Stimulated activated CD8-positive, alpha-beta memory T cell treated with anti-CD3 and anti-CD28 coated beads, Interleukin-7, amount 100 ng/mL, for 24 hours (primary cell): Measurements from ENCODE around the gene SRSF9.
A peak's percentile ranks its signal among the peaks of the same experiment; 100 is the strongest.
"Not testable (repeated sequence)": the region's sequence is repeated elsewhere in the genome, so short reads cannot be mapped to it uniquely, and the experiment has no call there.

ENCODE experiments used
- DNase-seq: peaks from one replicate; pipeline ENCODE4 v3.0.0-alpha.2; 2020; ENCODE audit warnings: low read depth

SRSF9 gene

DNA sequence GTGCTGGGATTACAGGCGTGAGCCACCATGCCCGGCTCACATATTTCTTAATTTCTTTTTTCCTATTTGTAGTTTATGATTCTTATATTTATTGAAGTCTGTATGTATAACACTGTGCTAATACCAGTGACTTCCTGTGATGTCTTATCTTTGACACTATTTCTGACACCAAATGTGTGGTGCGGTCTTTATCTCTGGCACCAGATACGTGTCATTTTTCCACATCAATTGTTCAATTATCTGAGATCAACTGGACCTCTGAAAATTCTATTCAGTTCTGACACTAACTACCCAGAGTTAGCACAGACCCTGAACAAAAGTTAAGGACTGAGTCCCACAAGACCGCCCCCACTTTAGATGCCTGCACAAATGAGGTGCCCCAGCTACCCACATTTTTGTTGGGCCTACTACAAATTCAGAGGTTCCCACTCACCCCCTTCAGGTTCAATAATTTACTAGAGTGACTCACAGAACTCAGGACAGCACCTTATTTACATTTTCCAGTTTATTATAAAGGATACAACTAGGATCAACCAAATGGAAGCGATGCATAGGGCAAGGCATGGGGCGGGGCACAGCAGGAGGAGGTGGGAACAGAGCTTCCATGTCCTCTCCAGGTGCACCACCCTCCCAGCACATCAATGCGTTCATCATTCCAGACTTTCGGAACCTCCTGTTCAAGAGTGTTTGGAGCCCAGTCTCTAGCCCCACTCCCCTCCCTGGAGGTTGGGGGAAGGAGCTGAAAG lies 11.6 kb upstream of the SRSF9 start:
- no peak for DNase-seq

DNA sequence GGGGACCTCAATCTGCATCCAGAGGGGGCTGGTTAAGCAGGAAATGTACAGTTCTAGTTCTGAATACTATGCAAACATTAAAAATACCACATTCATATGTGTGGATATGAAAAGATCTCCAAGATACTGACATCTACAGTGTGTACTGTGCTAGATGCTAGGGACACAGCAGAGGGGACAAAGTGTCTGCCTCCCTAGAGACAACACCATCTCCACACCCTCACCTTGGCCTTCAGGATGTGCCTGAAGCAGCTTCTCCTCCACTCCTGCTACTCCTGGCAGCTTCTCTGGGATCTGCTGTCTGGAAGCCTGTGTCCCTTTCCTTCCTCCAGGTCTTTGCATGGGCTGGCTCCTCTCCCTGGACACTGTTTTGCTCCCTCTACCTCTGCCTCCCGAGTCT lies 10.7 kb upstream of the SRSF9 start:
- DNase-seq: no peak

DNA sequence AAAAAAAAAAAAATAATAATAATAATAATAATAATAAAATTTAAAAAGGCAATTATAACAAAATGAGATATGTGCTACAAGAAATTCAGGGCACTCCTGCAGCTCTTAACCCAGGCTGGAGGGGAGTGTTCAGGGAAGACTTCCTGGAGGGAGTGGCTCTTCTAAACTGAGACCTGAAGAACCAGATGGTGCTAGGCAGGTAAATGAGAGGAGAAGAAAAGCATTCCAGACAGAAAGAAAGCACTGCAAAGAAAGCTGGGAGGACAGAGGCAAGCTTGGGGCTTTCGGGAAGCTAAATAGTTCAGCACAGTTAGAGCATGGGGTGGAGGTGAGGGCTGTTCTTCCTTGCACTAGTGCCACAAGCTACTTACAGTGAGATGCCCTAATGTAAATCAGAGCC lies 9.9 kb upstream of the SRSF9 start:
- DNase-seq: no peak

DNA sequence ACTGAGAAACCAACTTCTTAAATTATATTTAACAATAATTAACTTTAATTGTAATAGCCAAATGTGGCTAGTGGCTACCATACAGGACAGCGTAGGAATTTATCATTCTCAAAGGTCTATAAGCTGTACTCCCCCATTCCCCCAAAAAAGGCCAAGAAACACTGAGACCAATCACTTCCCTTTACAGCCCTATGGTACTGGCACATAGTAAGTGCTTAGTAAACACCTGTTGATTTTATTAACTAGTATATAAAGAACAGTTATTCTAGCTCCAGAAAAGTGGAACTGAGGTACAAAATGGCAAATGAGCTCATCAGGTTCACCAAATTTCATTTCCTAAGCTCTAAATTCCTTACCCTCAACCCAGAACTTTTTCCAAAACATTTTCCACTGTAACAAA lies 6.1 kb upstream of the SRSF9 start:
- DNase-seq: no peak

DNA sequence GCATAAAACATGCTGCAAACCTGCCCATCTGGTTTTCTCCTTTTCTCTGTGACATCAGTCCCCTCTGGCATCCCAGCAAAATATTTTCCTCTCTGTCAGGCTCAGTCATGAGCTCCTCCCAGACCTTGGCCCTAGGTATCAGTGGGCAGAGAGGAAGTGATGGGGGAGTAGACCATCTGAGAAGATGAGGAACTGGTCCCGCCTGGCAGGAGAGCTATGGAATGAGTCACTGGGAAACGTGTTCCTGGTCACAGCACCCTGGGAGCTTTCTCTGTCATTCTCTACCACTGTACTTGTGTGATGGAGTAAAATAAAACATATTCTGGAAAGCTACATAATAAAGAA lies 5.0 kb upstream of the SRSF9 start:
- DNase-seq: no peak

DNA sequence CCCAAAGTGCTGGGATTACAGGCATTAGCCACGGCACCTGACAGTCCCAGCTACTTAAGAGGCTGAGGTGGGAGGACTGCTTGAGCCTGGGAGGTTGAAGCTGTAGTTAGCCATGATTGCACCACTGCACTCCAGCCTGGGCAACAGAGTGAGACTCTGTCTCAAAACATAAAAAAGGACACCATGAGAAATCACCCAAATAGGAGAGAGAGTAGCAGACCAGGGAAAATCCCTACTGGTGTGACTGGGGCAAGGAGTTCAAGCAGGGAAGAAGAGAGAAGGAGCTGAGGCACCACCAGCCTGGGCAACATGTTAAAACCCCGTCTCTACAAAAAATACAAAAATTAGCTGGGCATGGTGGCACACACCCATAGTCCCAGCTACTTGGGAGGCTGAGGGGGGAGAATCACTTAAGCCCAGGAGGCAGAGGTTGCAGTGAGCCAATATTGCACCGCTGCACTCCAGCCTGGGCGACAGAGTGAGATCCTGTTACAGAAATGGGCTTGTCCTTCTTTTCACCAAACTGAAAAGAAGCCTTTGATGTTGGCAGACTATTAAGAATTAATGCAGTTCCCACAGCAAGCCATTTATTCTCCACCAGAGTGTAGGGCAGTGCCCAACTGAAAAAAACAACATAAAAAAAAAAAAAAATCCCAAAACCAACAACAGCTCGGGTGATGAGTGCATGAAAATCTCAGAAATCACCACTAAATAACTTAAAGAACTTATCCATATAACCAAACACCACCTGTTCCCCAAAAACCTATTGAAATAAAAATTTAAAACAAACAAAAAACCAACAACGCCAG lies 4.5 kb upstream of the SRSF9 start:
- no peak for DNase-seq

DNA sequence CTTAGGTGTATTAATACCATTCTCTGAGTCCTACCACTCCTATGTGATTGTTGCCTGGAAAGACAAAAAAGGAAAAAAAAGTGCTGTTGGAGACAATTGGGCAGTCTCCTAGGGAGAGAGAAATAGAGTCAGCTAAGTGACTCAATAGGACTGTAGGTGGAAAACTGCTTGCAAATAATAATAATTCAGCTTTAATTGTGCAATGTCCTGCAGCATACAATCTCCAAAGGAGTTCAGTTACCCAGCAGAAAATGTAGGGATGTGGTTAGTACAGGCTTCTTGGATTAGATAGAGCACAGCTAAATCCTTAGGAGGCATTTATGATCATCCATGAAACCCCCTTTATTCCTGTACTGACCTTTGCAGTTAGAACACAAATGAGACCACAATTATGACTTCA lies 3.0 kb upstream of the SRSF9 start:
- no peak for DNase-seq

DNA sequence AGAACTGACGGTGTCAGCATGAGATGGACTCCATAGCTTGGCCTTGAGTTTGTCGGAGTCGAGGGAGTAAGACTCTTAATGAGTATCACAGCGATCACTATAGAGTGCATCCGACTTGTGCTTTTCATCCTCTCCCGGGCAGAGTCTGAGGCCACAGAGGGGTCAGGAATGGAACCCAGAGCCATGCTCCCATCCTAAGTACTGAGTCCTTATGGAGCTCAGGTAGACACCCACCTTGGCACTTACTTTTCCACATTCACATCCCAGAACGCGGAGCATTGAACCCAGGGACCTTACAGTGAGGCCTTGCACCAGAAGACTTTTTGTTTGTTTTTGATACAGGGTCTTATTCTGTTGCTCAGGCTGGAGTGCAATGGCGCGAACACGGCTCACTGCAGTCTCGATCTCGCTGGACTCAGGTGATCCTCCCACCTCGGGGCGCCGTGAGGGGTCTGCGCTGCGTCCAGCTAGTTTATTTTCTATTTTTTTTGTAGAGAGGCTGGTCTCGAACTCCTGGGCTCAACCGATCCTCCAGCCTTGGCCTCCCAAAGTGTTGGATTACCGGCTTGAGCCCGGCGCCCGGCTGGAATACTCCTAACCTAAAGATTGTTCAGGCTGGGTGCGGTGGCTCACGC lies 719 bp upstream of the SRSF9 start:
- DNase-seq: no peak

DNA sequence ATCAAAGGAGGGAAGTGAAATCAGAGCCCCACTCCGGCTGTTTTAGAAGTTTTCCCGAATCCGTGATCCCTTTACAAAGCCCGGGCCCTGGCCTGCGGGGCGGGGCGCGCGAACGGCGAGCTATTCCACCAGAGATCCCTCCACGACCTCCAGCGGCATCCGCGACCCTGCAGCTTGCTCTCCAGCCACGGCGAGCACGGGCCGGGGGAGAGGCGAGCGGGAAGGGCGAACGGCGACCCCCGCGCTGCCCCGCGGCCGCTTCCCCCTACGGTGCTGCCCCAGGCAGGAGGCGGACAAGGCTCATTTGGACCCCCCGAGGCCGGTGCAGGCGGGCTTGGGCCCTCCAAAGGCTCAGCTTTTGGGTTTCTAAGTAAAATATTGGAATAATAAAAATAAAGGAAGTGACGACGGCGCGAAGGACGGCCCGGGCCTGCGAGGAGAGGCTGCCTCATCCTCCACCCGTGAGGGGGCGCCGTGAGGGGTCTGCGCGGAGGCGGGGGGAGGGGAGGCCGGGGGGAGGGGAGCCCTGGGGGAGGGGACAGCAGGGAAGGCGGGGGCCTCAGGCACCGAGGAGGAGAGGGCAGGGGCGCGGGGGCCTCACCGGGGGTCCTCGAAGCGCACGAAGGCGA lies 613 bp downstream of the SRSF9 start:
- DNase-seq: peak; percentile 26

DNA sequence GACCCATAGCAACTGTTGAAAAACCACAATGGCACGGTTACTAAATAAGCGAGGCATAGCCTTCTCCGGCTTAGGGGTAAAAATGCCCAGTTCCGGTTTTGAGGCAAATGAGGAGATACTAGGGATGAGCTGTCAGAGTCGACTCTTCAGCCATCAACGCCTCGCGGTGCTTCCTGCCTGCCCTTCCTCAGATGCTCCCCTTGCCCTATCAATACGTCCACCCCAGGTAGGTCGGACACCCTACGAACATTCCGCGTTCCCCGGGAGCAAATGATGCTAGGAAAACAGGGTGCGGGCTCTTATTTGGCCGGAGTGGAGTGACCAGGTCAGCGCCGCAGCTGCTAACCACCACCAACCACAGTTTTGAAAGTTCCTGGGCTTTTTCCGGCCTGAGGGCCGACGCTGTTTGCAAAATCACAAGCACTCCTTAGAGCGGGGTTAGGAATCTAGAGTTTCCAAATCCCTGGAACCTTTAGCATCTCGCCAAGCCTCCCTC lies 1.2 kb downstream of the SRSF9 start:
- no peak for DNase-seq

DNA sequence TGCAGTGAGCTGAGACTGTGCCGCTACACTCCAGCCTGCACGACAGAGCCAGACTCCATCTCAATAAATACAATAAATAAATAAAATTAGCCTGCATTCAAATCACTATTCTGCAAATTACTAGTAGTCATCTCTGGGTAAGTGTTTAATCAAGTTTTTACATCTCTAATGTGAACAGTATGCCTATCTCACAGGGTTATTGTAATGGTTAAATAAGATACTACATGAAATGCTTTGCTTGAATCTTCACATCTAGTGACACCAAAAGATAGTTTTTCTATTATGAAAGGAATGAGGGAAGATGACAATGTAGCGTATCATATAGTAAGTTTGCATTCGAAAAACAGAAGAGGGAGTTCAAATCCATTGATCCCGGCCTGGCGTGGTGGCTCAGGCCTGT lies 2.1 kb downstream of the SRSF9 start:
- no peak for DNase-seq

DNA sequence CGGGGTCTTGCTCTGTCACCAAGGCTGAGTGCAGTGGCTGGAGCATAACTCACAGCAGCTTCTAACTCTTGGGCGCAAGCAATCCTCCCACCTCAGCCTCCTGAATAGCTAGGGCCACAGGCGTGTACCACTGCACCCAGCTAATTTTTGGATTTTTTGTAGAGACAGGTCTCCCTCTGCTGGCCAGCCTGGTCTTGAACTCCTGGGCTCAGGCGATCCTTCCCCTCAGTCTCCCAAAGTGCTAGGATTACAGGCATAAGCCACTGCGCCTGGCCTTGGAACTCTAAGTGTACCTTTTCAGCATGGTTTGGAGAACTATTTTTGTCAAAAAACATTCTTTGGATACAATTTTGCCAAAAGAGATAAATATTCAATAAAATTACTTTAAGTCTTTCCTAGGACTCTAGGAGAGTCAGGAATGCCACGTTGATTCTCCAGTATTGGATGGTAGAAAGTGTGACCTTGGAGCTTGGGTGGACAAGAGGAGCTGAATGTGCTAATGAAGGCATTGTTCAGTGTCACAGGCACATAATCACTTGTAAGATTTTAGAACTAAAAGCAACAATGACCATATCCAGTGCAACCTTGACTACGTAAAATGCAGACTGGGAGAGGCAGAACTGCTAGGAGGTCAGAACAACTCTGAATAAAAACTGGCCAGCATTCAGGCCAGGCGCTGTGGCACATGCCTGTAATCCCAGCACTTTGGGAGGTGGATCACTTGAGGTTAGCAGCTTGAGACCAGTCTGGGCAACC lies 2.8 kb downstream of the SRSF9 start:
- no peak for DNase-seq

DNA sequence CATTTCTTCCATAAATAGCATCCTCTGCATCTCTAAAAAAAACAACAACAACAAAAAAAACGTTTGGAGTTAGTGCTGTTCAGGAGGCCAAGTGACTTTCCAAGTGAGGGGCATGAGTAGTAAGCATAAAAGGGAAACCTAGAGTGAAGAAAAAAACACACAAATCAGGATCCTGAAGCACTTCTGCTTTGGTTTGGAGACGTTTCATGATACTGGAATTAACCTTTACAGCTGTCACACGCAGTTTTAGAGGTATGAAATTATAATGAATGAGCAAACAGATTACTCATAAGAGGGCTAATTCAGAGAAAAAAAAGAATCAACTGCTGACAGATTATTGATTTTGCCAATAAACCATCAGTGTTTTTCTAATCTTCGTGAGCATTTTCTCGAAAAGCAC lies 3.8 kb downstream of the SRSF9 start:
- no peak for DNase-seq

DNA sequence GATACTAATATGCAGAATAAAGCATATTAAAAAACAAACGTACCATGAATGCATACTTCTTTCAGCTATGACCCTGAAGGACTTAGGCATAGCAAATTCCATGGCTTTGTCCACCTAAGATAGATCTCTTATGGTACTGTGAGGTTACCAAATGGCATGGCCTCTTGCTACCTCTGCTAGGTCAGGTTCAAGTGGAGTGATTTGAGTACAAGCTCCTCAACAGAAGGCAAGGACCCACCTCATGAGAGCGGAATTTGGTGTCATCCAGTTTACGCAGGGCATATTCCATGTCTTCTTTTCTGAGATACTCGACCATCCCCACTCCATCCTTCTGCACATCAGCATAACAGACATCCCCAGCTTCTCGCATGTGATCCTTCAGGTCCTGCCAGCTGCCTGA lies 5.8 kb downstream of the SRSF9 start:
- no peak for DNase-seq

DNA sequence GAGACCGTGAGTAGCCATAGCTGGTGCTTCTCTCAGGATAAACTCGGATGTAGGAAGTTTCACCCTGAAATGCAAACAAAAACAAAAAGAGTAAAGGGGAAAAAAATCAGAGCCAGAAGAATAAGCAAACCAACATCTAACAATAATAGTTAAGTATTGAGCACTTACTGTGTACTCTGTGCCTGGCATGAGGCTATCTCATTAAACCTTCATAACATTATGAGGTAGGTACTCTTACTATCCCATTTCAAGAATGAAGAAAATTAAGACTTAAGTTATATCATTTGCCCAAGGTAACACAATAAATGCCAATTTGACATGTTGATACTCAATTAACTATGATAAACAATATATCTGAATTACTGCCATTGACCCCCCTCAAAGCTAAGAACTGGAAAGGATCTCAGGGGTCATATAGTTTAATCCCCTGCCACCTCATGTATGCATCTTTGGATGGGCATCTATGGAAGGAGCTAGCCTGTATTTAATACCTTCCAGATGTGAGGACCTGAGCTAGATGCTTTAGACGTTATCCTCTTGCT lies 7.4 kb downstream of the SRSF9 start:
- no peak for DNase-seq

DNA sequence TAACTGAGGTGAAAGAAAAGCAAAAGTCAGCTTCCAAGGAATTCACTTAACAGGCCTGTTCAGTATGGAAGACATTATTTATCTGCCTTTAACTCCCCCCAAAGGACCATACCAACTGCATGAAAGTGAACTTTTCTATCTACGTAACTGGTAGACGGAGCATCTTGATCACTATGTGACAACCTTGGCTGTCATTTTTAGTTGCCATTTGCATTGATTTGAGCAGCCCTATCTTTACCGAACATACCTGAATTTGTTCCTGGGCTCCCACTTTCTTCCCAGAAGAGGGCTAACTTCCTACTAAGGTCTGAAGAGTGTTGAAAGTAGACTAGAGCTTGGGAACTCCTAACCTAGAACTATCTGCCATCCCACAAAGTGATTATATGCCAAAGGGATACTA lies 9.4 kb downstream of the SRSF9 start:
- no peak for DNase-seq

DNA sequence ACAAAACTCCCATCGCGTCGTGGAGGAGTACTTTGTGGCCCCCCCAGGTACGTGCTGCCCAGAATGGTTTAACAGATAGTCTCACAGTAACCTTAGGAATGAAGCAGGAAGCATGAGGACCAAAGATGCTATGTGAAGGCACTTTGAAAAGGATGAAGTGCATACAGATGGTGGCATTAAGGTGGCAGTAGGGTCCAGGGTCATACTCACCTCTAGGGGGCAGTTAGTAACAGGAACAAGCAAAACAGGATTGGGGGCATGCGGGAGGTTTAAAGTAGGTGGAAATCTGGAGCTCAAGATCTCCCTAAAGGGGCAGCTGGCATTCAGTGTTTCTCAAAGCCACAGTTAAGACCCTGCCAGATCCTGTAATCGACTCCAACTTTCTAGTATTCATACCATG lies 12.4 kb downstream of the SRSF9 start:
- no peak for DNase-seq

DNA sequence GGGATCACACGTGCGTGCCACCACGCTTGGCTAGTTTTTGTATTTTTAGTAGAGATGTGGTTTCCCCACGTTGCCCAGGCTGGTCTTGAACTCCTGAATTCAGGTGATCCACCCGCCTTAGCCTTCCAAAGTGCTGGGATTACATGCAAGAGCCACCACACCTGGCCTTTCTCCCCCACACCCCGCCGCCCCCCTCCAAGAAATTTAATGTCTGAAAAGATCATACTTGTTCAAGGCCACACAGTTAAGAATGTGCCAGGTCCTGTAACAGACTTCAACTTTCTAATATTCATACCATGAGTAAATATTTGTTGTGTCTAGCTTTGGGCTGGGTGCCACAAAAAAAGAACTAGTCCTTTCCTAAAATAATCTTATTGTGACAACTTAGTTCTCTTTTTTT lies 14.2 kb downstream of the SRSF9 start:
- DNase-seq: no peak

DNA sequence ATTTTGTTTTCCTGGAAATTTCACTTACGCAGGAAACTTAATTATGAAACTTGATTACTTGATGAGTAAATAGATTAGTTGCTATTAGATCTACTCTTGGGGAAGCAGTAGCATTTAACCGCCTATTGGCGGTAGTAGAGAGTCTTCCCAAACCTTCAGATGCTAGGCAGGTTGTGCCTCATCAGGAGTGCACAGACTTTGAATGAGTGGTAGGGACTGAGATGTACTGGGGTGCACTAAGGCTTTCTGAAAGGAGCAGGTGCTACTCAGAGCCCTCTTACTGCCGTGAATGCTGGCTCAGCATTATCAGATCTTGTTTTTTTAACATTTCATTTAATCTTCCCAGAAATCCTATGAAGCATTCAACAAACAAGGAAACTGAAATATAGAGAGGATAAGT lies 15.6 kb downstream of the SRSF9 start:
- DNase-seq: no peak

DNA sequence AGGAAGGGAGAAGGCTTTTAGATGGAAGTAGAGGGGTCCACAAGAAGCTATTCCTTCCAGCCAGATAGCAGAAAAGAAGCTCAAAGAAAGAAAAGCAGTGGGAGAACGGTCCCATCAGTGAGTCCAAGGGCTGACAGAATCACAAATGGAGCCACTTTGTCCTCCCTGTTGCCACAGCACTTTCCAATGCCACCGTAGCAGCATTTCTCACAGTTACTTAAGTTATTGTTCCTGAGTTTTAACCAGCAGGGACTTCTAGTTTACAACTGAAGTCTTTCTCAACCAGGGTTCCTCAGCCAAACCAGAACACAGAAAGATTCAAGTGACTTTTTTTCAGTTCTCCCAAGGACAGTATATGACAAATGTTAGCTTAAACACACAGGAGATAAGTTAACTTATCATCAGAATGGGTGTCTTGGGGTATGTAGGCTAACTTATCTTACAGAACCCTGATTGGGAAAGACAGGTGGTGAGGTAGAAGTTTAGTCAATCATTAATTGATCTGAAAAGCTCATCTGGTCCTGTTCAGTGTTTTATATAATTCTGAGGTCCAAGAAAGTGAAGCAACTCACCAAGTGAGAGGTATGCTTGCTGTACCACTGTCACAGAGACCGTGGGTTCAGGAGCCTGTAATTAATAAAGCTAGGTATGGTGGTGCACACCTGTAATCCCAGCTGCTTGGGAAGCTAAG lies 16.3 kb downstream of the SRSF9 start:
- no peak for DNase-seq

DNA sequence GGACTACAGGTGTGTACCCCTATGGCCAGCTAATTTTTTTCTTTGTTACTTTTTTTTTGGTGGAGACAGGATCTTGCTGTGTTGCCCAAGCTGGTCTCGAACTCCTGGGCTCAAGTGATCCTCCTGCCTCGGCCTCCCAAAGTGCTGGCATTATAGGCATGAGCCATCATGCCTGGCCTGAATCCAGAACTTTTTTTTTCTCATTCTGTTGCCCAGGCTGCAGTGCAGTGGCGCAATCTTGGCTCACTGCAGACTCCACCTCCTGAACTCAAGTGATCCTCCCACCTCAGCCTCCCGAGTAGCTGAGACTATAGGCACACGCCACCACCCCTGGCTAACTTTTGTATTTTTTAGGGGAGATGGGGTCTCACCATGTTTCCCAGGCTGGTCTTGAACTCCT lies 17.0 kb downstream of the SRSF9 start:
- not testable (repeated sequence) for DNase-seq
